MCF 10A (cell line): ENCODE results near the gene RAPGEF5. TPM values are rescaled to one million over a fixed set of nuclear protein-coding genes. Genes with fewer than 3 reads are reported as not detected.

Experiments
- BruUV-seq: library from RNA; stranded (reverse); fragments of 400-500 nt; replicated peaks from 2 replicates; lab custom pipeline; 2021; lab: Mats Ljungman, UMichigan
- CTCF ChIA-PET: fragments of 300-600 bp; sonication (Branson Sonifier 250); formaldehyde crosslinking; extraction: SDS; loops from one replicate; lab custom pipeline; 2021; ENCODE audit warnings: antibody characterized with exemption, inconsistent platforms; lab: Yijun Ruan, JAX
- POLR2A ChIA-PET: fragments of 300-600, 350-650 bp; sonication (Branson Sonifier 250); formaldehyde crosslinking; extraction: SDS; loops from one replicate; lab custom pipeline; 2020; ENCODE audit warnings: antibody characterized with exemption, inconsistent platforms; lab: Yijun Ruan, JAX
- DNase-seq: peaks from one replicate; pipeline ENCODE4 v3.0.0-alpha.2; 2018; ENCODE audit not compliant: unreplicated experiment
- H3K27ac Mint-ChIP-seq: one replicate; pipeline ENCODE4 v1.8.0; 2022; ENCODE audit warnings: mild to moderate bottlenecking, low read depth, mixed read lengths; ENCODE audit not compliant: unreplicated experiment
- H3K27me3 Mint-ChIP-seq: one replicate; pipeline ENCODE4 v1.8.0; 2022; ENCODE audit warnings: mixed read lengths; ENCODE audit not compliant: insufficient read depth, unreplicated experiment
- H3K36me3 Mint-ChIP-seq: one replicate; pipeline ENCODE4 v1.8.0; 2022; ENCODE audit warnings: mild to moderate bottlenecking, moderate library complexity, mixed read lengths; ENCODE audit not compliant: insufficient read depth, unreplicated experiment
- H3K4me1 Mint-ChIP-seq: one replicate; pipeline ENCODE4 v1.8.0; 2022; ENCODE audit warnings: mixed read lengths; ENCODE audit not compliant: insufficient read depth, unreplicated experiment
- H3K4me3 Mint-ChIP-seq: one replicate; pipeline ENCODE4 v1.8.0; 2022; ENCODE audit warnings: mild to moderate bottlenecking, moderate library complexity, mixed read lengths; ENCODE audit not compliant: unreplicated experiment
- H3K9me3 Mint-ChIP-seq: one replicate; pipeline ENCODE4 v1.8.0; 2022; ENCODE audit warnings: mixed read lengths; ENCODE audit not compliant: unreplicated experiment
- intact Hi-C: fragments of 100-400 bp; cut with micrococcal nuclease; formaldehyde crosslinking; loops from 2 replicates; pipeline ENCODE4 v1.14.1; 2022
- total RNA-seq: library from RNA; stranded (reverse); gene quantifications from 2 replicates; pipeline ENCODE4 v1.2.3, GENCODE V29; 2022
- TF ChIP-seq, protein P1 (sequence below): fragments of 200-600 bp; IDR thresholded peaks from one replicate; pipeline ENCODE4 v1.8.0; 2022; ENCODE audit warnings: antibody characterized with exemption, mild to moderate bottlenecking; ENCODE audit not compliant: unreplicated experiment

Gene RAPGEF5
- total RNA-seq, 1 experiment from 2014 or later = 1.9 TPM

DNA sequence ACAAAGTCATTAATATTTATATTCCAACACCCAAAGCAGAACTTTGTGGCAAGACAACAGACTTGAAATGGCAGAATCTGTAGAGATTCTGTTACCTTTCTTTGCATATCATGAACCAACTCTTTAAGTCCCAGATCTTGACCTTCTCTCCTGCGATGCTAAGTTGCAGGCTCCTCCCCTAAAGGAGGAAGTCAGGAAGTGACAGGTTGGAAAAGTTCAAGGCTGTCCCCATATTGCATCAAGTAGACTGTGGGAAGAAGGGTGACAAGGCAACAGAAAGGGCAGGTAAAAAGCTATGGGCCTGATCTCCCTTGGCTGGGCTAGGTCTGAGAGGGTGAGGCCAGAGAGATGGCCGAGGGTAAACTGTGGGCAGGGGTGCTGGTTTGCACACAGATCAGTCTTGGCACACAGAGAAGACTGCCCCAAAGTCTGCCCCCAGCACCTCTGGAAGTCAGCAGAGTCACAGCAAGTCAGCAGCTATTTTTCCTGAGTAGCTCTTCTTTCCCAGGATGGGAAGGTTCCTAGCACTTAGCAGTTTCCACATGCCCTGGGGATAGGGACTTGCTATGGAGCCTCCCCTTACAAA, 115.1 kb downstream of the RAPGEF5 start:
- H3K4me1 Mint-ChIP-seq = no peaks in the 10 kb centered on the region
- peaks cover 13% of the 10 kb centered on the region for H3K9me3 Mint-ChIP-seq
- intact Hi-C loops = no loop called here
- TF ChIP-seq, protein P1, sequence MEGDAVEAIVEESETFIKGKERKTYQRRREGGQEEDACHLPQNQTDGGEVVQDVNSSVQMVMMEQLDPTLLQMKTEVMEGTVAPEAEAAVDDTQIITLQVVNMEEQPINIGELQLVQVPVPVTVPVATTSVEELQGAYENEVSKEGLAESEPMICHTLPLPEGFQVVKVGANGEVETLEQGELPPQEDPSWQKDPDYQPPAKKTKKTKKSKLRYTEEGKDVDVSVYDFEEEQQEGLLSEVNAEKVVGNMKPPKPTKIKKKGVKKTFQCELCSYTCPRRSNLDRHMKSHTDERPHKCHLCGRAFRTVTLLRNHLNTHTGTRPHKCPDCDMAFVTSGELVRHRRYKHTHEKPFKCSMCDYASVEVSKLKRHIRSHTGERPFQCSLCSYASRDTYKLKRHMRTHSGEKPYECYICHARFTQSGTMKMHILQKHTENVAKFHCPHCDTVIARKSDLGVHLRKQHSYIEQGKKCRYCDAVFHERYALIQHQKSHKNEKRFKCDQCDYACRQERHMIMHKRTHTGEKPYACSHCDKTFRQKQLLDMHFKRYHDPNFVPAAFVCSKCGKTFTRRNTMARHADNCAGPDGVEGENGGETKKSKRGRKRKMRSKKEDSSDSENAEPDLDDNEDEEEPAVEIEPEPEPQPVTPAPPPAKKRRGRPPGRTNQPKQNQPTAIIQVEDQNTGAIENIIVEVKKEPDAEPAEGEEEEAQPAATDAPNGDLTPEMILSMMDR = no peak
- ChIA-PET CTCF (no interaction called here), POLR2A (no interaction called here)
- no peaks in the 10 kb centered on the region for H3K27me3 Mint-ChIP-seq
- H3K27ac Mint-ChIP-seq = no peak overlapping the region
- DNase-seq = no peak
- no peak overlapping the region for H3K4me3 Mint-ChIP-seq
- no peaks in the 10 kb centered on the region for H3K36me3 Mint-ChIP-seq
- BruUV-seq = no TSS peak

DNA sequence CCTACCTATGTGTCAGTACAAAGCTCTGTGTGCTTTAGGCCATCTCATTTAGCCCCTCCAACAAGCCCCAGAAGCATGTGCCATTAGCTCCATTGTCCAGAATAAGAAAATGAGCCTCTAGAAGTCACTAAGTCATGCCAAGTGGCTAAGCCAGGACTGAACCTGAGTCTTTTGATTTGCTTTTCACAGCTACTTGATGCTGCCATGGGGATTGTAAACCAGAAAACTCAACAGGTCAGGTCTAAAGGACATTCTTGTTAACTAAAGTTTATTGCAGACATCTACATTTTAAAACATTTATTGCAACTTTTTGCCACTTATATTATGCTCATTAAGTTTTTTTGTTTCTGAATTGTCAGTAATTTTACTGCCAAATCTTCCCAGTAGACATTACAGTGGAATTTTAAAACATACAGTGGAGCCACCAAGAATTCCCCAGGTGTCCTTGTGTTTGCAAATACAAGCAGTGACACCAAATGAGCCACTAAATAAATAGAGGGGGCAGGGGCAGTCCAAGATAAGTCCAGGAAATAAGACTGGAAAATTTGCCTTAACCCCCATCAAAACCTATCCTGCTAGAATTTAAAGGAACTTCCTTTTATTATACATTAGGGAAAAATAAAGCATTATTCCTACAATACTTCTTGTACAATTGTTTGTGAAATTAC, 115.9 kb downstream of the RAPGEF5 start:
- no peaks in the 10 kb centered on the region for H3K4me1 Mint-ChIP-seq
- BruUV-seq = no TSS peak
- H3K27ac Mint-ChIP-seq = no peak overlapping the region
- TF ChIP-seq, protein P1 = no peak
- DNase-seq = no peak
- intact Hi-C loops = no loop called here
- H3K4me3 Mint-ChIP-seq = no peak overlapping the region
- no peaks in the 10 kb centered on the region for H3K36me3 Mint-ChIP-seq
- peaks cover 6% of the 10 kb centered on the region for H3K9me3 Mint-ChIP-seq
- H3K27me3 Mint-ChIP-seq = no peaks in the 10 kb centered on the region
- ChIA-PET POLR2A (no interaction called here), CTCF (no interaction called here)

DNA sequence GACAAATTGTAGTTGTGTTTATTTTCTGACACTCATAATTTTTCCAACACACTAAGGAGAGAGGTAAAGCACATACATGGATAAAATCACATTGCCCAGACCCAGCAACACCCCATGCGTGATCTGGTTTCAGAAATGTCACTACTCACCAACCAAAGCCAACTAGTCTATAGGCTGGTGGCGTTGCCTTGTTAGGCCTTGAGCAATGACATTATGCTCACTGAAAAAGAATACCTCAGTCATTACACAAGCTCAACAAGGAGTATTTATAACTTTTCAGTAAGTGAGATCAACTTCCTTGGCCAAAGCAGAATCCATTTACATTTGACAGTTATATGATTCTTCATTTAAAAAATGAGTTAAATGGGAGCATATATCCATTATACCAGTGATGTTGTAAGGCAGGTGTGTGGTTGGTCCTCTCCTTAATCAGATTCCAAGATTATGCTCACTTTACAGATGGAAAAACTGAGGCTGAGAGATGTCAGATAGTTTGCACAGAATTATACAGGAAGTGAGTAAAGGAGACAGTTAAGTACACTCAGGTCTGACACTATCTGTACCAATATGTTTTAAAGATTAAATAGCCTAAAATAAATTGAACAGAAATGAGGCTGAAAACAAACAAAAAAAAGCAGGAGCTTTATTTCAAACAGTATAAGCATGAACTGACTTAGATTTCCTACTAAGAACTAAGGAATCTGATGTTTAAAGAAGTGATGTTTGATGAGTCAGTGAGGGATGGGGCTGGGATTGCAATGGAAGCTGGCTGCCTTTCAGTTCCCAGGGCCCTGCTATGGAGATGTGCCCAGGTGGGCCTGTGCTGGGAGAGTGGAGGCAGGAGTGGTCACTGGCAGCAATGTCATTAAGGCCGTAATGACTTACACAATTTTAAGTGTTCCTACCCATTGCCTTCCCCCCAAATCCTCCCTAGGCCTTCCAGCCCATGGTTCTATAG, 118.3 kb downstream of the RAPGEF5 start:
- intact Hi-C loops = no loop called here
- H3K27ac Mint-ChIP-seq = no peak overlapping the region
- peak; percentile 33 for DNase-seq

More for the DNA sequence above, 118.3 kb downstream of the RAPGEF5 start:
- Mint-ChIP-seq H3K4me3 (no peak overlapping the region), H3K36me3 (no peaks in the 10 kb centered on the region), H3K4me1 (no peaks in the 10 kb centered on the region), H3K27me3 (no peaks in the 10 kb centered on the region), H3K9me3 (no peaks in the 10 kb centered on the region)
- ChIA-PET POLR2A (no interaction called here), CTCF (interaction anchor here (0.6 to 1.5 kb wide), 2 partner anchors 128 to 240 kb away, joined by 4 read pairs; no protein-coding TSS in a partner anchor)
- no TSS peak for BruUV-seq
- TF ChIP-seq, protein P1 = no peak
